WTC11 (cell line): Measurements from ENCODE around the gene TNP1. TPM values are rescaled to one million over a fixed set of nuclear protein-coding genes. Genes with fewer than 3 reads are reported as not detected.

Experiments used
- ATAC-seq: fragments of 200-7000 bp; cut with Tn5 transposase; 2 replicates; pipeline ENCODE4 v1.10.0; 2021; ENCODE audit warnings: mild to moderate bottlenecking, moderate library complexity
- CTCF ChIA-PET: fragments of 300-600 bp; sonication (Branson Sonifier 250); formaldehyde crosslinking; loops from one replicate; lab custom pipeline; 2021; ENCODE audit warnings: antibody characterized with exemption; lab: Charles Lee
- POLR2A ChIA-PET: fragments of 350-600 bp; sonication (Branson Sonifier 250); formaldehyde crosslinking; loops from one replicate; lab custom pipeline; 2021; ENCODE audit warnings: antibody characterized with exemption; lab: Charles Lee
- DNase-seq: peaks from one replicate; pipeline ENCODE4 v3.0.0; 2021; ENCODE audit warnings: low spot score
- H3K27ac Mint-ChIP-seq: 2 replicates; pipeline ENCODE4 v1.8.0; 2021; ENCODE audit warnings: mixed read lengths
- H3K27me3 Mint-ChIP-seq: 2 replicates; pipeline ENCODE4 v1.8.0; 2021; ENCODE audit warnings: low read depth, mild to moderate bottlenecking, moderate library complexity, mixed read lengths
- H3K36me3 Mint-ChIP-seq: 2 replicates; pipeline ENCODE4 v1.8.0; 2021; ENCODE audit warnings: mixed read lengths
- H3K4me1 Mint-ChIP-seq: 2 replicates; pipeline ENCODE4 v1.8.0; 2022; ENCODE audit warnings: mixed read lengths
- H3K4me3 Mint-ChIP-seq: 2 replicates; pipeline ENCODE4 v1.8.0; 2021; ENCODE audit warnings: mild to moderate bottlenecking, moderate library complexity, mixed read lengths
- H3K9me3 Mint-ChIP-seq: 2 replicates; pipeline ENCODE4 v1.8.0; 2021; ENCODE audit warnings: mixed read lengths
- CREB1 ChIP-seq: sonication (generic); formaldehyde crosslinking; IDR thresholded peaks from 2 replicates; pipeline ENCODE4 v1.8.0; 2023; ENCODE audit warnings: mild to moderate bottlenecking, missing genetic modification reagents
- CREM ChIP-seq: sonication (generic); formaldehyde crosslinking; IDR thresholded peaks from 2 replicates; pipeline ENCODE4 v1.8.1; 2022; ENCODE audit warnings: mild to moderate bottlenecking, missing genetic modification reagents, moderate library complexity
- KAT7 ChIP-seq: sonication (generic); formaldehyde crosslinking; IDR thresholded peaks from 2 replicates; pipeline ENCODE4 v1.8.1; 2023; ENCODE audit warnings: missing genetic modification reagents, mild to moderate bottlenecking, borderline replicate concordance
- NFYB ChIP-seq: sonication (generic); formaldehyde crosslinking; conservative IDR thresholded peaks from 2 replicates; pipeline ENCODE4 v1.8.0; 2022; ENCODE audit warnings: low read depth, missing genetic modification reagents
- RELA ChIP-seq: sonication (generic); formaldehyde crosslinking; IDR thresholded peaks from 2 replicates; pipeline ENCODE4 v1.8.1; 2022; ENCODE audit warnings: missing genetic modification reagents, mild to moderate bottlenecking, borderline replicate concordance
- TCF7 ChIP-seq: sonication (generic); formaldehyde crosslinking; IDR thresholded peaks from 2 replicates; pipeline ENCODE4 v1.8.0; 2022; ENCODE audit warnings: mild to moderate bottlenecking, low read depth, missing genetic modification reagents, moderate library complexity
- TP53 ChIP-seq: sonication (generic); formaldehyde crosslinking; IDR thresholded peaks from 2 replicates; pipeline ENCODE4 v1.8.1; 2023; ENCODE audit warnings: mild to moderate bottlenecking, missing genetic modification reagents
- ZNF232 ChIP-seq: sonication (generic); formaldehyde crosslinking; IDR thresholded peaks from 2 replicates; pipeline ENCODE4 v1.8.0; 2022; ENCODE audit warnings: mild to moderate bottlenecking, missing genetic modification reagents
- ZNF263 ChIP-seq: sonication (generic); formaldehyde crosslinking; IDR thresholded peaks from 2 replicates; pipeline ENCODE4 v1.8.1; 2022; ENCODE audit warnings: low read depth, mild to moderate bottlenecking, moderate library complexity, missing genetic modification reagents
- ZNF317 ChIP-seq: sonication (generic); formaldehyde crosslinking; IDR thresholded peaks from 2 replicates; pipeline ENCODE4 v1.8.1; 2023; ENCODE audit warnings: low read depth, mild to moderate bottlenecking, moderate library complexity, missing genetic modification reagents, borderline replicate concordance
- total RNA-seq: library from RNA; stranded (reverse); gene quantifications from 3 replicates; pipeline ENCODE4 v1.2.3, GENCODE V29; 2021
- TF ChIP-seq, protein P1 (sequence below): sonication (generic); formaldehyde crosslinking; IDR thresholded peaks from 2 replicates; pipeline ENCODE4 v1.8.0; 2023; ENCODE audit warnings: missing genetic modification reagents
- TF ChIP-seq, protein P2 (sequence below): sonication (generic); formaldehyde crosslinking; IDR thresholded peaks from 2 replicates; pipeline ENCODE4 v1.8.0; 2022; ENCODE audit warnings: mild to moderate bottlenecking, missing genetic modification reagents
- TF ChIP-seq, protein P3 (sequence below): sonication (generic); formaldehyde crosslinking; IDR thresholded peaks from 2 replicates; pipeline ENCODE4 v1.8.1; 2022; ENCODE audit warnings: low read depth, mild to moderate bottlenecking, moderate library complexity, missing genetic modification reagents, borderline replicate concordance
- TF ChIP-seq, protein P4 (sequence below): fragments of 250-450 bp; sonication (Bioruptor Pico); IDR thresholded peaks from 2 replicates; pipeline ENCODE4 v1.9.0; 2021; ENCODE audit warnings: mild to moderate bottlenecking
- TF ChIP-seq, protein P5 (sequence below): sonication (generic); formaldehyde crosslinking; conservative IDR thresholded peaks from 2 replicates; pipeline ENCODE4 v1.8.1; 2023; ENCODE audit warnings: mild to moderate bottlenecking, low read depth, missing genetic modification reagents, moderate library complexity
- TF ChIP-seq, protein P6 (sequence below): sonication (generic); formaldehyde crosslinking; IDR thresholded peaks from 2 replicates; pipeline ENCODE4 v1.8.0; 2022; ENCODE audit warnings: mild to moderate bottlenecking, missing genetic modification reagents
- TF ChIP-seq, protein P7 (sequence below): fragments of 250-450 bp; sonication (Bioruptor Pico); IDR thresholded peaks from 2 replicates; pipeline ENCODE4 v1.9.0; 2021; ENCODE audit warnings: mild to moderate bottlenecking
- TF ChIP-seq, protein P8 (sequence below): sonication (generic); formaldehyde crosslinking; IDR thresholded peaks from 2 replicates; pipeline ENCODE4 v1.8.1; 2022; ENCODE audit warnings: mild to moderate bottlenecking, missing genetic modification reagents, moderate library complexity, borderline replicate concordance

Gene TNP1
- total RNA-seq, 1 experiment from 2014 or later: not detected

DNA sequence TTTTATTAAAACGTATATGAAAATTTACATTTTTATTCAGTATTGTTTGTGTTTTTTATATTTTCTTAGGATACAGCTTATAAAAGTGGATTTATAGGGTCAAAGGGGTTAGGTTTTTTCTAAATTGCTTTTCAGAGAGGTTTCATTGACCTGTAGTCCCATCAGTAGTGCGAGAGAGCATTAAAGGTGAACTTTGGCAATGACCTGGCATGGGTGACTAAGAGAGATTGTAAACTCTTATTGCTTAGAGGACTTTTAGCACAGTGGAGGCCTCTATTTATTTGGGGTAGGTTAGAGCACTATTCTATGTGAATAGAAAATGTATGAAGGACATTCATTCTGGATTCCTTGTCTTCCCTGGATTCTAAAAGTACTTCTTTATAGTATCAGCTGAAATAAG lies 16.0 kb upstream of the TNP1 start:
- ChIA-PET CTCF (no interaction called here), POLR2A (no interaction called here)
- Mint-ChIP-seq H3K27ac (no peak overlapping the region), H3K4me1 (no peaks in the 10 kb centered on the region), H3K9me3 (no peaks in the 10 kb centered on the region), H3K4me3 (no peak overlapping the region), H3K27me3 (no peaks in the 10 kb centered on the region), H3K36me3 (no peaks in the 10 kb centered on the region)
- DNase-seq (no peak), ATAC-seq (no peak)
- TF ChIP-seq ZNF263 (CRISPR knock-in tag) (no peak), CREB1 (no peak), CREM (CRISPR knock-in tag) (no peak), KAT7 (CRISPR knock-in tag) (no peak), ZNF317 (CRISPR knock-in tag) (no peak), TP53 (CRISPR knock-in tag) (no peak), NFYB (no peak), RELA (CRISPR knock-in tag) (no peak), TCF7 (CRISPR knock-in tag) (no peak), ZNF232 (no peak)
- TF ChIP-seq, protein P1, sequence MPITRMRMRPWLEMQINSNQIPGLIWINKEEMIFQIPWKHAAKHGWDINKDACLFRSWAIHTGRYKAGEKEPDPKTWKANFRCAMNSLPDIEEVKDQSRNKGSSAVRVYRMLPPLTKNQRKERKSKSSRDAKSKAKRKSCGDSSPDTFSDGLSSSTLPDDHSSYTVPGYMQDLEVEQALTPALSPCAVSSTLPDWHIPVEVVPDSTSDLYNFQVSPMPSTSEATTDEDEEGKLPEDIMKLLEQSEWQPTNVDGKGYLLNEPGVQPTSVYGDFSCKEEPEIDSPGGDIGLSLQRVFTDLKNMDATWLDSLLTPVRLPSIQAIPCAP (CRISPR knock-in tag): no peak
- TF ChIP-seq, protein P2, sequence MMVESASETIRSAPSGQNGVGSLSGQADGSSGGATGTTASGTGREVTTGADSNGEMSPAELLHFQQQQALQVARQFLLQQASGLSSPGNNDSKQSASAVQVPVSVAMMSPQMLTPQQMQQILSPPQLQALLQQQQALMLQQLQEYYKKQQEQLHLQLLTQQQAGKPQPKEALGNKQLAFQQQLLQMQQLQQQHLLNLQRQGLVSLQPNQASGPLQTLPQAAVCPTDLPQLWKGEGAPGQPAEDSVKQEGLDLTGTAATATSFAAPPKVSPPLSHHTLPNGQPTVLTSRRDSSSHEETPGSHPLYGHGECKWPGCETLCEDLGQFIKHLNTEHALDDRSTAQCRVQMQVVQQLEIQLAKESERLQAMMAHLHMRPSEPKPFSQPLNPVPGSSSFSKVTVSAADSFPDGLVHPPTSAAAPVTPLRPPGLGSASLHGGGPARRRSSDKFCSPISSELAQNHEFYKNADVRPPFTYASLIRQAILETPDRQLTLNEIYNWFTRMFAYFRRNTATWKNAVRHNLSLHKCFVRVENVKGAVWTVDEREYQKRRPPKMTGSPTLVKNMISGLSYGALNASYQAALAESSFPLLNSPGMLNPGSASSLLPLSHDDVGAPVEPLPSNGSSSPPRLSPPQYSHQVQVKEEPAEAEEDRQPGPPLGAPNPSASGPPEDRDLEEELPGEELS (CRISPR knock-in tag): no peak
- TF ChIP-seq, protein P3, sequence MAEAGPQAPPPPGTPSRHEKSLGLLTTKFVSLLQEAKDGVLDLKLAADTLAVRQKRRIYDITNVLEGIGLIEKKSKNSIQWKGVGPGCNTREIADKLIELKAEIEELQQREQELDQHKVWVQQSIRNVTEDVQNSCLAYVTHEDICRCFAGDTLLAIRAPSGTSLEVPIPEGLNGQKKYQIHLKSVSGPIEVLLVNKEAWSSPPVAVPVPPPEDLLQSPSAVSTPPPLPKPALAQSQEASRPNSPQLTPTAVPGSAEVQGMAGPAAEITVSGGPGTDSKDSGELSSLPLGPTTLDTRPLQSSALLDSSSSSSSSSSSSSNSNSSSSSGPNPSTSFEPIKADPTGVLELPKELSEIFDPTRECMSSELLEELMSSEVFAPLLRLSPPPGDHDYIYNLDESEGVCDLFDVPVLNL (CRISPR knock-in tag): no peak
- TF ChIP-seq, protein P4, sequence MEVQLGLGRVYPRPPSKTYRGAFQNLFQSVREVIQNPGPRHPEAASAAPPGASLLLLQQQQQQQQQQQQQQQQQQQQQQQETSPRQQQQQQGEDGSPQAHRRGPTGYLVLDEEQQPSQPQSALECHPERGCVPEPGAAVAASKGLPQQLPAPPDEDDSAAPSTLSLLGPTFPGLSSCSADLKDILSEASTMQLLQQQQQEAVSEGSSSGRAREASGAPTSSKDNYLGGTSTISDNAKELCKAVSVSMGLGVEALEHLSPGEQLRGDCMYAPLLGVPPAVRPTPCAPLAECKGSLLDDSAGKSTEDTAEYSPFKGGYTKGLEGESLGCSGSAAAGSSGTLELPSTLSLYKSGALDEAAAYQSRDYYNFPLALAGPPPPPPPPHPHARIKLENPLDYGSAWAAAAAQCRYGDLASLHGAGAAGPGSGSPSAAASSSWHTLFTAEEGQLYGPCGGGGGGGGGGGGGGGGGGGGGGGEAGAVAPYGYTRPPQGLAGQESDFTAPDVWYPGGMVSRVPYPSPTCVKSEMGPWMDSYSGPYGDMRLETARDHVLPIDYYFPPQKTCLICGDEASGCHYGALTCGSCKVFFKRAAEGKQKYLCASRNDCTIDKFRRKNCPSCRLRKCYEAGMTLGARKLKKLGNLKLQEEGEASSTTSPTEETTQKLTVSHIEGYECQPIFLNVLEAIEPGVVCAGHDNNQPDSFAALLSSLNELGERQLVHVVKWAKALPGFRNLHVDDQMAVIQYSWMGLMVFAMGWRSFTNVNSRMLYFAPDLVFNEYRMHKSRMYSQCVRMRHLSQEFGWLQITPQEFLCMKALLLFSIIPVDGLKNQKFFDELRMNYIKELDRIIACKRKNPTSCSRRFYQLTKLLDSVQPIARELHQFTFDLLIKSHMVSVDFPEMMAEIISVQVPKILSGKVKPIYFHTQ: no peak
- TF ChIP-seq, protein P5, sequence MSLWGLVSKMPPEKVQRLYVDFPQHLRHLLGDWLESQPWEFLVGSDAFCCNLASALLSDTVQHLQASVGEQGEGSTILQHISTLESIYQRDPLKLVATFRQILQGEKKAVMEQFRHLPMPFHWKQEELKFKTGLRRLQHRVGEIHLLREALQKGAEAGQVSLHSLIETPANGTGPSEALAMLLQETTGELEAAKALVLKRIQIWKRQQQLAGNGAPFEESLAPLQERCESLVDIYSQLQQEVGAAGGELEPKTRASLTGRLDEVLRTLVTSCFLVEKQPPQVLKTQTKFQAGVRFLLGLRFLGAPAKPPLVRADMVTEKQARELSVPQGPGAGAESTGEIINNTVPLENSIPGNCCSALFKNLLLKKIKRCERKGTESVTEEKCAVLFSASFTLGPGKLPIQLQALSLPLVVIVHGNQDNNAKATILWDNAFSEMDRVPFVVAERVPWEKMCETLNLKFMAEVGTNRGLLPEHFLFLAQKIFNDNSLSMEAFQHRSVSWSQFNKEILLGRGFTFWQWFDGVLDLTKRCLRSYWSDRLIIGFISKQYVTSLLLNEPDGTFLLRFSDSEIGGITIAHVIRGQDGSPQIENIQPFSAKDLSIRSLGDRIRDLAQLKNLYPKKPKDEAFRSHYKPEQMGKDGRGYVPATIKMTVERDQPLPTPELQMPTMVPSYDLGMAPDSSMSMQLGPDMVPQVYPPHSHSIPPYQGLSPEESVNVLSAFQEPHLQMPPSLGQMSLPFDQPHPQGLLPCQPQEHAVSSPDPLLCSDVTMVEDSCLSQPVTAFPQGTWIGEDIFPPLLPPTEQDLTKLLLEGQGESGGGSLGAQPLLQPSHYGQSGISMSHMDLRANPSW (CRISPR knock-in tag): no peak
- TF ChIP-seq, protein P6, sequence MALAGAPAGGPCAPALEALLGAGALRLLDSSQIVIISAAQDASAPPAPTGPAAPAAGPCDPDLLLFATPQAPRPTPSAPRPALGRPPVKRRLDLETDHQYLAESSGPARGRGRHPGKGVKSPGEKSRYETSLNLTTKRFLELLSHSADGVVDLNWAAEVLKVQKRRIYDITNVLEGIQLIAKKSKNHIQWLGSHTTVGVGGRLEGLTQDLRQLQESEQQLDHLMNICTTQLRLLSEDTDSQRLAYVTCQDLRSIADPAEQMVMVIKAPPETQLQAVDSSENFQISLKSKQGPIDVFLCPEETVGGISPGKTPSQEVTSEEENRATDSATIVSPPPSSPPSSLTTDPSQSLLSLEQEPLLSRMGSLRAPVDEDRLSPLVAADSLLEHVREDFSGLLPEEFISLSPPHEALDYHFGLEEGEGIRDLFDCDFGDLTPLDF (CRISPR knock-in tag): no peak
- TF ChIP-seq, protein P7, sequence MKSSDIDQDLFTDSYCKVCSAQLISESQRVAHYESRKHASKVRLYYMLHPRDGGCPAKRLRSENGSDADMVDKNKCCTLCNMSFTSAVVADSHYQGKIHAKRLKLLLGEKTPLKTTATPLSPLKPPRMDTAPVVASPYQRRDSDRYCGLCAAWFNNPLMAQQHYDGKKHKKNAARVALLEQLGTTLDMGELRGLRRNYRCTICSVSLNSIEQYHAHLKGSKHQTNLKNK (CRISPR knock-in tag): no peak
- TF ChIP-seq, protein P8, sequence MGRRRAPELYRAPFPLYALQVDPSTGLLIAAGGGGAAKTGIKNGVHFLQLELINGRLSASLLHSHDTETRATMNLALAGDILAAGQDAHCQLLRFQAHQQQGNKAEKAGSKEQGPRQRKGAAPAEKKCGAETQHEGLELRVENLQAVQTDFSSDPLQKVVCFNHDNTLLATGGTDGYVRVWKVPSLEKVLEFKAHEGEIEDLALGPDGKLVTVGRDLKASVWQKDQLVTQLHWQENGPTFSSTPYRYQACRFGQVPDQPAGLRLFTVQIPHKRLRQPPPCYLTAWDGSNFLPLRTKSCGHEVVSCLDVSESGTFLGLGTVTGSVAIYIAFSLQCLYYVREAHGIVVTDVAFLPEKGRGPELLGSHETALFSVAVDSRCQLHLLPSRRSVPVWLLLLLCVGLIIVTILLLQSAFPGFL: no peak
- TF ChIP-seq, all 79 proteins: peak for 0
